SK-N-MC (cell line): ENCODE measurements around the gene DLL4.

ENCODE experiments used
- EZH2 ChIP-seq: fragments of 200-600 bp; sonication (generic); IDR thresholded peaks from one replicate; pipeline ENCODE4 v1.6.1; 2017; ENCODE audit warnings: antibody characterized with exemption
- POLR2AphosphoS5 ChIP-seq: IDR thresholded peaks from 2 replicates; pipeline ENCODE4 v1.6.1; 2012; ENCODE audit warnings: mild to moderate bottlenecking, low read depth, low read length, borderline replicate concordance

- TF ChIP-seq POLR2AphosphoS5: no peak
- no peak for TF ChIP-seq EZH2
These were observed 22.6 kb downstream of the DLL4 start for GRCh38 chr15:40951764-40952163.
